IMR-90 (cell line): ENCODE results near the gene CLEC1A. TPM values are rescaled to one million over a fixed set of nuclear protein-coding genes. Genes with fewer than 3 reads are reported as not detected.

Experiments
- ATAC-seq: fragments of 200-7000 bp; cut with Tn5 transposase; 2 replicates; pipeline ENCODE4 v1.9.1; 2020; ENCODE audit warnings: low read depth, mild to moderate bottlenecking, moderate library complexity
- BruUV-seq: library from RNA; stranded (reverse); fragments of 400-500 nt; replicated peaks from 2 replicates; lab custom pipeline; 2021; lab: Mats Ljungman, UMichigan
- CTCF ChIA-PET: fragments of 300-600 bp; formaldehyde crosslinking; extraction: SDS; loops from one replicate; lab custom pipeline; 2021; ENCODE audit warnings: antibody characterized with exemption; lab: Yijun Ruan, JAX
- POLR2A ChIA-PET: fragments of 300-600 bp; sonication (Branson Sonifier 250); formaldehyde crosslinking; loops from one replicate; lab custom pipeline; 2022; ENCODE audit warnings: antibody characterized with exemption; ENCODE audit not compliant: unreplicated experiment; lab: Charles Lee
- DNase-seq: peaks from one replicate; pipeline ENCODE4 v3.0.0; 2013
- H2AFZ ChIP-seq: replicated peaks from 2 replicates; pipeline ENCODE3; 2013; ENCODE audit warnings: low read length, mild to moderate bottlenecking; ENCODE audit not compliant: poor library complexity
- H2AK5ac ChIP-seq: 2 replicates; pipeline ENCODE4 v1.6.1; 2013; ENCODE audit warnings: low read depth, low read length, inconsistent platforms
- H2AK9ac ChIP-seq: replicated peaks from 2 replicates; pipeline ENCODE3; 2013; ENCODE audit warnings: mild to moderate bottlenecking, low read depth, low read length, moderate library complexity; ENCODE audit not compliant: poor library complexity
- H2BK120ac ChIP-seq: 2 replicates; pipeline ENCODE4 v1.6.1; 2013; ENCODE audit warnings: low read depth, low read length, inconsistent platforms
- H2BK15ac ChIP-seq: 3 replicates; pipeline ENCODE4 v1.6.1; 2013; ENCODE audit warnings: low read depth, low read length, inconsistent platforms
- H2BK20ac ChIP-seq: 2 replicates; pipeline ENCODE4 v1.6.1; 2013; ENCODE audit warnings: low read depth, mild to moderate bottlenecking, inconsistent platforms, low read length, moderate library complexity
- H2BK5ac ChIP-seq: 2 replicates; pipeline ENCODE4 v1.6.1; 2013; ENCODE audit warnings: mild to moderate bottlenecking, low read depth, low read length, inconsistent platforms; ENCODE audit not compliant: poor library complexity, severe bottlenecking
- H3K14ac ChIP-seq: replicated peaks from 2 replicates; pipeline ENCODE4 v1.6.1; 2013; ENCODE audit warnings: low read depth, low read length, inconsistent platforms
- H3K18ac ChIP-seq: 2 replicates; pipeline ENCODE4 v1.6.1; 2013; ENCODE audit warnings: low read depth, low read length, control low read depth
- H3K23ac ChIP-seq: 2 replicates; pipeline ENCODE4 v1.6.1; 2013; ENCODE audit warnings: low read depth, low read length, inconsistent platforms
- H3K27ac ChIP-seq: 2 replicates; pipeline ENCODE4 v1.5.1; 2013; ENCODE audit warnings: mild to moderate bottlenecking, control low read depth, low read length; ENCODE audit not compliant: insufficient read depth
- H3K27me3 ChIP-seq: 2 replicates; pipeline ENCODE4 v1.6.1; 2013; ENCODE audit warnings: low read length; ENCODE audit not compliant: control insufficient read depth, insufficient read depth
- H3K36me3 ChIP-seq: 2 replicates; pipeline ENCODE4 v1.6.1; 2013; ENCODE audit warnings: low read length, mixed read lengths; ENCODE audit not compliant: control insufficient read depth, insufficient read depth
- H3K4ac ChIP-seq: 2 replicates; pipeline ENCODE4 v1.6.1; 2013; ENCODE audit warnings: low read depth, low read length, inconsistent platforms
- H3K4me1 ChIP-seq: 2 replicates; pipeline ENCODE4 v1.6.1; 2013; ENCODE audit warnings: low read length, mixed read lengths; ENCODE audit not compliant: control insufficient read depth, insufficient read depth
- H3K4me2 ChIP-seq: 2 replicates; pipeline ENCODE4 v1.6.1; 2013; ENCODE audit warnings: low read depth, mild to moderate bottlenecking, control low read depth, low read length, moderate library complexity
- H3K4me3 ChIP-seq: 2 replicates; pipeline ENCODE4 v1.5.1; 2013; ENCODE audit warnings: low read depth, mild to moderate bottlenecking, control low read depth, low read length, moderate library complexity; ENCODE audit not compliant: insufficient read depth
- H3K56ac ChIP-seq: 2 replicates; pipeline ENCODE4 v1.6.1; 2013; ENCODE audit warnings: low read length, inconsistent platforms; ENCODE audit not compliant: insufficient read depth; ENCODE audit errors: extremely low read depth
- H3K79me1 ChIP-seq, 2 experiments: 2 replicates each; pipeline ENCODE4 v1.6.1; 2013; ENCODE audit warnings: low read length in 2 of 2, inconsistent platforms in 1 of 2, low read depth in 1 of 2
- H3K9ac ChIP-seq: 2 replicates; pipeline ENCODE4 v1.6.1; 2013; ENCODE audit warnings: low read depth, low read length, control low read depth
- H3K9me1 ChIP-seq: 2 replicates; pipeline ENCODE4 v1.6.1; 2013; ENCODE audit warnings: low read length, inconsistent platforms; ENCODE audit not compliant: insufficient read depth
- H3K9me3 ChIP-seq: 2 replicates; pipeline ENCODE4 v1.6.1; 2013; ENCODE audit warnings: low read length; ENCODE audit not compliant: control insufficient read depth, insufficient read depth
- H4K20me1 ChIP-seq: 2 replicates; pipeline ENCODE4 v1.6.1; 2013; ENCODE audit warnings: low read length, inconsistent platforms; ENCODE audit not compliant: insufficient read depth
- H4K5ac ChIP-seq: 2 replicates; pipeline ENCODE4 v1.6.1; 2013; ENCODE audit warnings: mild to moderate bottlenecking, low read depth, low read length, control low read depth
- H4K8ac ChIP-seq, 2 experiments: 2 replicates each; pipeline ENCODE4 v1.6.1; 2013; ENCODE audit warnings: low read depth in 2 of 2, low read length in 2 of 2, control low read depth in 1 of 2, inconsistent platforms in 1 of 2
- H4K91ac ChIP-seq: 2 replicates; pipeline ENCODE4 v1.6.1; 2013; ENCODE audit warnings: low read depth, low read length, inconsistent platforms; ENCODE audit not compliant: insufficient read depth
- CEBPB ChIP-seq: IDR thresholded peaks from 2 replicates; pipeline ENCODE4 v1.6.1; 2012; ENCODE audit warnings: low read depth, low read length, improper control_type of control experiment
- ELK1 ChIP-seq: fragments of 150-350 bp; IDR thresholded peaks from 2 replicates; pipeline ENCODE4 v1.6.1; 2016; ENCODE audit warnings: low read depth, mild to moderate bottlenecking, low read length, moderate library complexity, borderline replicate concordance
- FOS ChIP-seq: fragments of 150-350 bp; IDR thresholded peaks from 2 replicates; pipeline ENCODE4 v1.6.1; 2016; ENCODE audit warnings: low read depth, low read length
- MAFK ChIP-seq: IDR thresholded peaks from 2 replicates; pipeline ENCODE4 v1.6.1; 2012; ENCODE audit warnings: low read depth, low read length, improper control_type of control experiment
- MXI1 ChIP-seq: IDR thresholded peaks from 2 replicates; pipeline ENCODE4 v1.6.1; 2012; ENCODE audit warnings: low read depth, mild to moderate bottlenecking, low read length, moderate library complexity, borderline replicate concordance
- NFE2L2 ChIP-seq: fragments of 150-350 bp; IDR thresholded peaks from 2 replicates; pipeline ENCODE4 v1.6.1; 2016; ENCODE audit warnings: low read depth, mild to moderate bottlenecking, low read length
- RAD21 ChIP-seq: IDR thresholded peaks from 2 replicates; pipeline ENCODE4 v1.6.1; 2012; ENCODE audit warnings: low read length, improper control_type of control experiment
- RCOR1 ChIP-seq: IDR thresholded peaks from 2 replicates; pipeline ENCODE4 v1.6.1; 2012; ENCODE audit warnings: mild to moderate bottlenecking, low read length, improper control_type of control experiment; ENCODE audit not compliant: insufficient replicate concordance
- SMC3 ChIP-seq: fragments of 150-350 bp; IDR thresholded peaks from 2 replicates; pipeline ENCODE4 v1.6.1; 2016; ENCODE audit warnings: low read depth, mild to moderate bottlenecking, antibody characterized with exemption, low read length, moderate library complexity
- WGBS, 2 experiments: methylation state at CpG; one replicate each; pipeline versions ENCODE4 v1.1.5 to v1.1.7; 2013; ENCODE audit warnings: missing lambda C conversion rate in 2 of 2; ENCODE audit not compliant: insufficient read length in 1 of 2; ENCODE audit errors: extremely low coverage in 2 of 2; 5-methylcytosine and 5-hydroxymethylcytosine counted together
- dilution Hi-C: fragments of 300-500 bp; cut with HindIII; formaldehyde crosslinking; loops from one replicate; pipeline ENCODE4 v1.14.3; 2018; ENCODE audit warnings: low sequenced_read_pairs; ENCODE audit not compliant: unreplicated experiment
- in situ Hi-C: fragments of 300-500 bp; cut with MboI; formaldehyde crosslinking; loops from 3 replicates; pipeline ENCODE4 v1.14.3; 2019; ENCODE audit warnings: low sequenced_read_pairs, inconsistent platforms, mixed read lengths
- intact Hi-C: fragments of 100-400 bp; cut with micrococcal nuclease; formaldehyde crosslinking; loops from 2 replicates; pipeline ENCODE4 v1.10.0; 2022
- polyA plus RNA-seq, 3 experiments: library from polyadenylated mRNA; depleted of rRNA; stranded (reverse); fragments of >200 nt; gene quantifications; 2 replicates each; pipeline ENCODE4 v1.2.3, GENCODE V29; 2012; ENCODE audit warnings: low replicate concordance in 1 of 3
- total RNA-seq: library from RNA; depleted of rRNA; stranded (reverse); fragments of >200 nt; gene quantifications from 2 replicates; pipeline ENCODE4 v1.2.3, GENCODE V29; 2012

Gene CLEC1A
- total and polyA plus RNA-seq, 2 of the 4 experiments (the other 2 are of a cell fraction), result not detected

DNA sequence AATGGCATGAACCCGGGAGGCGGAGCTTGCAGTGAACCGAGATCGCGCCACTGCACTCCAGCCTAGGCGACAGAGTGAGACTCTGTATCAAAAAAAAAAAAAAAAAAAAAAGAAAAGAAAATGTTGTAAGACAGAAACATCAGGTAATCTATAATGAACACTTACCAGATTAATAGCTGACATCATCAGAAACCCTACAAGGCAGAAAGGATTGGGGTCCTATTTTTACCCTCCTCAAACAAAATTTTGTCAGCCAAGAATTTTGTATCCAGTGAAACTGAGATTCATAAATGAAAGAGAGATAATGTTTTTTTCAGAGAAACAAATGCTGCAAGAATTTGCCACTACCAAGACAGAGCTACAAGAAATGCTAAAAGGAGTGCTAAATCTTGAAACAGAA lies 14.1 kb downstream of the CLEC1A start:
- Histone ChIP-seq H3K14ac (no peak overlapping the region), H3K9ac (no peak overlapping the region), H2AK9ac (no peak overlapping the region), H4K91ac (no peak overlapping the region), H3K4me1 (no peaks in the 10 kb centered on the region), H3K36me3 (no peaks in the 10 kb centered on the region), H3K9me3 (peaks cover 3% of the 10 kb centered on the region), H3K27ac (no peak overlapping the region), H2AK5ac (no peak overlapping the region), H2BK5ac (no peak overlapping the region), H4K20me1 (no peaks in the 10 kb centered on the region), H4K8ac (no peak overlapping the region), H3K4me2 (no peak overlapping the region), H2AFZ (no peak overlapping the region), H3K56ac (no peak overlapping the region), H3K4me3 (no peak overlapping the region), H3K4ac (no peak overlapping the region), H3K9me1 (no peaks in the 10 kb centered on the region), H2BK15ac (no peak overlapping the region), H3K79me1 (no peaks in the 10 kb centered on the region), H3K18ac (no peak overlapping the region), H2BK120ac (no peak overlapping the region), H3K23ac (no peak overlapping the region), H4K5ac (no peak overlapping the region), H3K27me3 (no peaks in the 10 kb centered on the region), H2BK20ac (no peak overlapping the region)
- ChIA-PET POLR2A (interaction anchor here (0.6 kb wide), 1 partner anchor 334 kb away, joined by 4 read pairs; no protein-coding TSS in a partner anchor), CTCF (interaction anchor here (0.6 to 1.1 kb wide), 3 partner anchors 15 to 1948 kb away, joined by 4 to 7 read pairs (median 5); no protein-coding TSS in a partner anchor)
- no peak for DNase-seq
- intact Hi-C loops (no loop called here), in situ Hi-C loops (no loop called here), dilution Hi-C loops (no loop called here)
- TF ChIP-seq MXI1 (no peak), MAFK (peak; percentile 76), CEBPB (no peak), SMC3 (no peak), FOS (no peak), RCOR1 (no peak), RAD21 (no peak), NFE2L2 (no peak), ELK1 (no peak)
- BruUV-seq, result no TSS peak
- WGBS, 2 experiments, result no CpG with 5 or more reads among the region's 6 CpGs
- no peak for ATAC-seq
